ENCODE results near the gene XRCC1.
"Not testable (repeated sequence)": the region's sequence is repeated elsewhere in the genome, so short reads cannot be mapped to it uniquely, and the experiment has no call there.

Gene XRCC1, protein sequence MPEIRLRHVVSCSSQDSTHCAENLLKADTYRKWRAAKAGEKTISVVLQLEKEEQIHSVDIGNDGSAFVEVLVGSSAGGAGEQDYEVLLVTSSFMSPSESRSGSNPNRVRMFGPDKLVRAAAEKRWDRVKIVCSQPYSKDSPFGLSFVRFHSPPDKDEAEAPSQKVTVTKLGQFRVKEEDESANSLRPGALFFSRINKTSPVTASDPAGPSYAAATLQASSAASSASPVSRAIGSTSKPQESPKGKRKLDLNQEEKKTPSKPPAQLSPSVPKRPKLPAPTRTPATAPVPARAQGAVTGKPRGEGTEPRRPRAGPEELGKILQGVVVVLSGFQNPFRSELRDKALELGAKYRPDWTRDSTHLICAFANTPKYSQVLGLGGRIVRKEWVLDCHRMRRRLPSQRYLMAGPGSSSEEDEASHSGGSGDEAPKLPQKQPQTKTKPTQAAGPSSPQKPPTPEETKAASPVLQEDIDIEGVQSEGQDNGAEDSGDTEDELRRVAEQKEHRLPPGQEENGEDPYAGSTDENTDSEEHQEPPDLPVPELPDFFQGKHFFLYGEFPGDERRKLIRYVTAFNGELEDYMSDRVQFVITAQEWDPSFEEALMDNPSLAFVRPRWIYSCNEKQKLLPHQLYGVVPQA

DNA sequence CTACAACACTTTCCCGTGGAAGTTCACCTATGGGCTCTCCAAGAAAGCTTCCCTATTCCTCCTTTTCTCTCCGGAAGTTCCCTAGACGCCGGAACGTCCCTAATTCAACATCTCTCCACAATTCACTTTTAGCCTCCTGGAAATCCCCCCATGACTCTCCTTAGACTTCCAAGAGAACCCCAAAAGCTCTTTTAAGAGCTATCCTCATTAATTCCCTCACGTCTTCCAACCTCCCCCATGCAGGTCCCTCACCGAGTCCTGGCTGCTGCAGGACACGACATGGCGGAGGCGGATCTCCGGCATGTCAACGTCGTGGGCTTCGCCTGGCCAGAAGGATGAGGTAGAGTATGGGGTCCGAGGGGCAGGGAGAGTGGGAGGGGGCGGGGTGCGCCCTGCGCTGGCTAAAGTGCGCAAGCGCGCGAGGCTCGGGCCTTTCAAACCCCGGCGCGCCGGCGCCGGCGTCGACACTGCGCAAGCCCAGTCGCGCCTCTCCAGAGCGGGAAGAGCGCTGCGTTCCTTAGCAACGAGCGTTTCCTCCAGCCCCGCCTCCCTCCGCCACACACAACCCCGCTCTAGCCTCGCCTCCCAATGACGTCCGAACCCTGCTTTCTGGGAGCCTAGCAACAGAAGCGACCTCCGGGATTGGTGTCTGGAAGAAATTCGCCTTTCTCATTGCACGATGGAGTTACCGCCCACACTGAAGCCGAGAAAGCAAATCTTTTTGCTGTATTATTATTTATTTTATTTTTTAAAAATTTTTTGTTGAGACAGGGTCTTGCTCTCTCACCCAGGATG lies at the start of gene XRCC1, which contains the start of gene PINLYP:
Gene XRCC1 (minus strand): TSS at position 372 of the 795 bp plus-strand sequence. CDS start 69 bp downstream, at position 303.
Gene PINLYP (plus strand): TSS at position 646 of the 795 bp plus-strand sequence. CDS start 1,391 bp downstream, outside the sequence.
- peak; percentile 99 for DNase-seq

DNA sequence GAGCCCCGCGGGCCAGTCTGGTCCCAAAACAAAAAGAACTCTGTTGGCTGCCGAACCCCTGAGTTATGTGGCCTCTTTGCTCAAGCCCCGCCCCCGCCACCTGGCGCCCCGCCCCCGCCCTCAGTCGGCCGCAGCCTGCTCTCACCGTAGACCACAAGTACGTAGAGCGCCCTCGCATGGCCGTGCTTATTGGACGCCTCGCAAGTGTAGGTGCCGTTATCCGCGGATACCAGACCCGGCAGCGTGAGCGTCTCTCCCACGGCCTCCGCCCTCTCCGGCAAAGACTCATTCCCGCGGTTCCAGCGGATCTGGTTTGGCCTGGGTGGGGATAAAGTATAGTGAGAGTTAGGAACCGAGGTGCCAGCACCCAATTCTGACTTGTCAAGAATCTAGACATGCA lies 49.6 kb upstream of the XRCC1 start:
- DNase-seq: no peak

DNA sequence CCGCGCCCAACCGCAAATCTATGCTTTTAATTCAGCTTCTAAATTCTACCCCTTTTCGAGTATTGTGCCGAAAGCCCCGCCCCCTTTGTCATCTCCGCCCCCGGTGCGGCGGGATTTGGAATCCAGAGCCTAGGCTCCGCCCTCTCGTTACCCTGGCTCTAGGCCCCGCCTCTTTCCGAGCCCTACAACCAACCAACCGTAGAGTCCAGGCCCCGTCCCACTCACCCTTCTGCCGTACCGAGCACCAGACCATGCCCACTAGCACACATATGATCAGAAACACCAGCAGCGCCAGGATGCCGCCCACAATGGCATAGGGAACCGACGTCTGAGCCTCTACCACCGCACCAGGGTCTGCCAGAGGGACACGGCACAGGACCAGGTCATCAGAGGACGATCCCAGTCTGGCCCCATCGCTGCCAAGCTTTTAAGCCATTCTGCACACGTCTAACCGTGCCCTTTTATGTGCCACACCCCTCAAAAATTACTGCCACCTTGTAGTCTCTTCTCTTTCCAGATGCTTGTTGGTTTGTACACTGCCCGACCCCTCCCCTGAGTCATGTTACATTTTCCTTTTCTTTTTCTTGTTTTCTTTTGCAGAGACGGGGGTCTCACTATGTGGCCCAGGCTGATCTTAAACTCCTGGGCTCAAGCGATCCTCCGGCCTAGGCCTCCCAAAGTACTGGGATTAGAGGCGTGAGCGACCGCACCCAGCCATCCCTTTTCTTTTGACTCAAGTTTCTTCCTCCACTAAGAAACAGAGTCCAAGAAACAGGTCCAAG lies 48.8 kb upstream of the XRCC1 start:
- DNase-seq: no peak

DNA sequence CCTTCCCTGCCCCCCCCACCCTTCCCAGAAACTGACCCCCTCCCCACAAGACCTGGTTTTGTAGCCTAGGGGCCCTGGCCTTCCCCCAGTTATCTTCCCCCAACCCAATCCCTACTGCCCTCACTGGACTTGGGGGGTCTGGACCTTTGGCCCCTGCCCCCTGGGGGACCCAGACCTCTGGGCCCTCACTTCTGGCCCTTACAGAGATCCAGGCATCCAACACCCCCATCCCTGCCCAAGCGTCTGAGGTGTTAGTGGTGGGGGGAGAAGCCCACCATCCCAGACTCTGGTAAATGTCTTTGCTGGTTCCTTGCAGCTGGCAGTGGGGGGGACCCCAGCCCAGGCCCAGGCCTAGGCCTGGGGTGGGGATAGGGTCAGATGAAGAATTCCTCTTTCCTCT lies 47.6 kb upstream of the XRCC1 start:
- DNase-seq: no peak

DNA sequence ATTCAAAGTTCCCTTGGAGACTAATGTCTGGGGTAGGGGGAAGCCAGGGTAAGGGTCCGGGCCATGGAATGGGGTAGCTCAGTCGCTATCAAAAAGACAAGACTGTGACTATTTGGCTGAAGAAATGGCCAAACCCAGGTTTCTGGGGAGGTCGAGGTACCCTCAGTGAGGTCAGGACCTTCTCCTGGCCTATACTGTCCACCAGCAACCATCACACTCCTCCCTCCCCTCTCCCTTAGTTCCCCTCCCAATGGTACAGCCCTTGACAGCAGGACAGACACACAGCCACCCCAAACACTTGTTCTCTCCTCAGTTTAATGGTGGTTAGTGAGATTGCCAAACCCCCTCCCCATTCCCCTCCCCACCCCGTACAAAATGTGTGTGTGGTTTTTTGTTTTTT lies 46.7 kb upstream of the XRCC1 start:
- no peak for DNase-seq

DNA sequence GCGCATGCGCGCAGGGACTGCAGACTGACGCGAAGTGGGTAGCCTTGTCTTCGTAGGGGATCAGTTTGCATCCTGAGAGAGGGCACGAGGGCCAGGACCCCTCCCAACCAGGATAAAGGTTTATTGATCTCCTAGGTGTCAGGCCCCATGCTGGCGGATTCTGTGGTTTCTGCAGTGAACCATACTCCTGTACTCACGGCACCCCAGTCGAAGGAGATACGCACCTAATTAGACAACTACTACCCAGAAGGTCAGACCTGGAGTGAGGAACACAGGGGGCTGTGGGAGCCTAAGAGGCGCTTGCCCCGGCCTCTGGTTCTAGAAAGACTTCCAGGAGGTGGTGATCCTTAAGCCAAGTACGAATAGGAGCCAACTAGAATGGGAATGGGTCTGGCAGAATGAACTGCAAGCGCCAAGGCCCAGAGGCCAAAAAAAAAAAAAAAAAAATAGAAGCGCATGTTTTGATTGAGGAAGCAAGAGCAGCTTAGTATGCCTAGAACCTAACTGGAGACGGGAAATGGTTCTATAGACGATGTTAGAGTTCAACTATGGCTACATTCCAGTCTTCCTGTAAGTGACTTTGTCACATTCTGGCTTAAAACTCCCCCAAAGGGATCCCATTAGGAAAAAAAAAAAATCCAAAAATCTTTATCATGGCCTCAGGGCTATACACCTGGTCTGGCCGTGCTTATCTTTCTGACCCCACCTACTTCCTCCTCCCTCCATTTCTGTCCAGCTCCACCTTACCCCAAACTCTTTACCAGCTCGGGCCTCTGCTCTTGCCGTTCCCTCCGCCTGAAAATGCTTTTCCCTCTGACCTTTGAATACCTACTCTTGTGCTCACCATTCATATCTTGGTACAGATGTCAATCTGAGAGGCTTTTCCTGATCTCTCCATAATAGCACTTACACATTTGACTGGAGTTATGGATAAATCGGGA lies 45.0 kb upstream of the XRCC1 start:
- no peak for DNase-seq

DNA sequence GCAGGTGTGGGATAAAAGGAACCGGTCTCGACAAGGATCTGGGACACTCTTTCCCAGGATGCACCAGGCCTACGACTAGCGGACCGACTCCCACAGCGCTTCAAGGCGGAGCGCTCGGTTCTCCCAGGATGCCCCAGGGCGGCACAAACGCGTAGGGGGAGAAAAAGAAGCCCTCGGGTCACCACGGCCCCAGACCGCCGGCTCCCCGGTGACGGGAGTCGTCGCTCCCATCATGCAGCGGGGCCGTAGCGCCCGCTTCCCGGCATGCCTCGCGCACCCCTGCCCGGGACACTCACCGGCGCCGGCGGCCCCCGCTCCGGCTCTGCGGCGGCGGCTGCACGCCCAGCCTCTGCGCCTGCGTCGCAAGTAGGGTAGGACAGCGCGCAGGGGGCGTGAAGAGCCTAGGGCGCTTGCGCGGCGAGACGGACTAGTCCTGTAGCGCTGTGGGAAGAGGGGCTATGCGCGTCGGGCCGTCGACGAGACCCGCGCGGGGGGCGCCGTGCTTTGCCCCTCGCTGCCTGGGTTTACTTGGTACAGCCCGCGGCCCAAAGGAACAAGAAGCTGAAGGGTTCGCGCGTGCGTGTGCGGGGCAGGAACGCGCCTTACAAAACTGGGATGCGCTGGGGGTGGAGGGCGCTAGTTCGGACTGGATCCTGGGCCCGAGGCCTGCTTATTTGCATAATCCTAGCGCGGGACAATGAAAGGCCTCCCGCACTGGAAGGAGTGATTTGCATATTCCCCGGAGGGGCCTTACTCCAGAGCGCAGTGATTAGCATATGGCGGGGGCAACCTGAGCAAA lies 44.1 kb upstream of the XRCC1 start, which contains the start of gene ZNF428:
Gene ZNF428 (minus strand): TSS at position 368 of the 799 bp plus-strand sequence. CDS start 5,325 bp downstream, outside the sequence.
- peak; percentile 92 to 95 for DNase-seq

DNA sequence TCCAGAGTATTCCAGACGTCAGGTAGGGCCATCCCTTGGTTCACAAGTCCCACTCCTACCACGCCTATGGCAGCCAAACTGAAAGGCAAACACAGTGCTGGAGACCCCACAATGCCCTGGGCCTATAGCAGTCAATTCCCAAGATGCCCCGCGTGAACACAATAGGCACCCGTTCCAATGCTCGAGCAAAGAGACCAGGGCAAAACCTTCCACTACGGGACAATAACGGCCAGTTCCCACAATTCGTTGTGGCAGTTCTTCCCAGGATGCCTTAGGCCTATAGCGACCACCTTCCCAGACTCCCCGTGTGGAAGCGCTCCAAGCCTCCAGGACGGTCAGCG lies 43.6 kb upstream of the XRCC1 start:
- DNase-seq: peak; percentile 77 to 86

DNA sequence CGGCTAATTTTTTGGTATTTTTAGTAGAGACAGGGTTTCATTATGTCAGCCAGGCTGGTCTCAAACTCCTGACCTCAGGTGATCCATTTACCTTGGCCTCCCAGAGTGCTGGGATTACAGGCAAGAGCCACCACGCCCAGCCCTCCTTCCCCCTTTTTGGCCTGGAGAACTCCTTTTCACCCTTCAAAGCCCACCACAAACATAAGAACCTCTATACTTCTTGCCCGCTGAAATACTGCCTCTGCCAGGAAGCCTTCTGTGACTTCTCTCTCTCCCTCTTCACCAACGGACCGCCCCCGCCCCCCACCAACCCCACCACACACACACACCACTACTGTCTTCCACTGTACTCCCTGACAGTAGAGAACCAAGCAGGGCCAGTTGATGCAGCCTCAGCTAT lies 41.6 kb upstream of the XRCC1 start:
- no peak for DNase-seq

DNA sequence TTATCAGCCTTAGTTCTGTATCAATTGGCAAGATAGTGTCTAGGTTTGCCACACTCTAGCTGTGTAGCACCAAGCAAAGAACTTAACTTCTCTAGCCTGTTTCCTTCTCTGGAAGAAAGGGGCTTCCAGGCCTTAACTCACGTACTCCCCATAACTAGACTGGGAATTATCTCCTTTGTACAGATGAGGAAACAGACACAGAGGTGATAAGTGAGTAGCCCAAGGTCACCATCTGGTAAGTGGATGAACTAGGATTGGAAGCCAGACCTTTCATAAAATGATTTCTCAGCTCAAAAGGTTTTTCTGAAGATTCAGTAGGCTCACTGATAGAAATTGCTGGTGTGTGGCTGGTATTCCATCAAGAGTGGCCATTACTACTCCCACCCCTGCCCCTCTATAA lies 41.0 kb upstream of the XRCC1 start:
- no peak for DNase-seq

DNA sequence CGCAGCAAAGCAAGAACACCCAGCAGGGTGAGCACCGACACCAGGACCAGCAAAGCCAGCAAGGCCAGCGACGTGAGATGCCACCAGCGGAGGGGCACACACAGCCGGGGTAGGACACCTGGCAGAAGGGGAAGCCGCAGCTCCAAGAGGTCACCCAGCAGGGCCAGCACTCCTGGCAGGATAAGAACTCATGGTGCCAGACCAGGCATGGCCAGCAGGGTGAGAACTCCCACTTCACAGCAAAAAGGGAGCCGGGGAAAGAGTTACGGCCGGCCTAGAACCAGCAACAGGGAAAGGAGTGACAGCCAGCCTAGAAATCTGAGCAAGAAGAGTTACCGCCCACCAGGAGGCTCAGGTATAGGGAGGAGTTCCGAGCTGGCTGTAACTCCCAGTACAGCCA lies 37.0 kb upstream of the XRCC1 start:
- DNase-seq: no peak

DNA sequence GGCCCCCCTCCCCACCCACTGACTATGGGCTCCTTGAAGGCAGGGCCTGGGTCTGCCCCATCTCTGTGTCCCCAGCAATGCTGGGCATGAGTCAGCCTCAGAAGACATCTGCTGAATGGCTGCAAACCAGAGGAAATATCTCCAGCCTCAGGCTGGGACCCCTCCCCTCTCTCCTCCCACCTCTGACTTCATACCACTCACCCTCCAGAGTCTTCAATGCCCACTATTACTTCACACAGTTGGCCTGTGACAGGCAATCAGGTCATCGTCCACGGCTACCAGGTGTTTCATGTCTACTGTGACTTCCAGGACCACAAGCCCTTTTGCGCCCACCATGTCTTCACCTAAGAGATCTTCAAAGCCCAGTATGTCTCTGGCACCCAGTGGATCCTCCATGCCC lies 36.5 kb upstream of the XRCC1 start, which contains the start of gene SRRM5:
Gene SRRM5 (plus strand): TSS at position 301 of the 400 bp plus-strand sequence. CDS start 34 bp downstream, at position 335.
- DNase-seq: no peak

DNA sequence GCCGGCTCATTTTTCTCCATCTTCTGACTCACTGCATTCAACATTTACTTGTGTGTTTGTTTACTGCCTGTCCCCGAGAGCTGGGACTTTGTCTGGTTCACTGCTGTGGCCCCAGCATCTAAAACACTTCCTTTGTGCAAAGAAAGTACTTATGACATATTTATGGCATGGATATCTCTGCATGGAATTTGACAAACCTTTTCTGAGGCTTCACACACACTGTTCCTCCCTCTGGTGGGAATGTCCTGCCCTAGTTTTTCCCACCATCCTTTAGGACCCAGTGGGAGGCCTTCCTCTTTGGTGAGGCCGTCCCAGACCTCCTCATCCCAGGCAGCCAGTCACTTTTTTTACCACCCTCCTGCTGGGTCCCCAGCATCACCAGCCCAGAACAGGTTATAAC lies 35.2 kb upstream of the XRCC1 start:
- no peak for DNase-seq

DNA sequence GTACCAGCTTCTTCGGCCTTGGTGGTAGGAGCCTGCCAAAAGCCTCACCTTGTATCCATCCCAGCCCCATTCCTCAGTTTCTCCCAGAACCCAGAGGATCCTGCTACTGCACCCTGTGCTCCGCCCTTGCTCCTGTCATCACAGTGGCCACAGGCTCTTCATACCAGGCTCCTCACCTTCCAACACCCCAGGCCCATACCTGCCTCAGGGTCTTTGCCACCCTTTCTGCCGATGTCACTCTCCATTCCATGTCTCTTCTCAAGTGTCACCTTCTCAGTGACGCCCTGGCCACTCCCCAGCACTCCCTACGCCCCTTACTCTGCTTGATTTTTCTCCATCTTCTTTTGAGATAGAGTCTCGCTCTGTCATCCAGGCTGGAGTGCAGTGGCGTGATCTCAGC lies 34.5 kb upstream of the XRCC1 start:
- no peak for DNase-seq

DNA sequence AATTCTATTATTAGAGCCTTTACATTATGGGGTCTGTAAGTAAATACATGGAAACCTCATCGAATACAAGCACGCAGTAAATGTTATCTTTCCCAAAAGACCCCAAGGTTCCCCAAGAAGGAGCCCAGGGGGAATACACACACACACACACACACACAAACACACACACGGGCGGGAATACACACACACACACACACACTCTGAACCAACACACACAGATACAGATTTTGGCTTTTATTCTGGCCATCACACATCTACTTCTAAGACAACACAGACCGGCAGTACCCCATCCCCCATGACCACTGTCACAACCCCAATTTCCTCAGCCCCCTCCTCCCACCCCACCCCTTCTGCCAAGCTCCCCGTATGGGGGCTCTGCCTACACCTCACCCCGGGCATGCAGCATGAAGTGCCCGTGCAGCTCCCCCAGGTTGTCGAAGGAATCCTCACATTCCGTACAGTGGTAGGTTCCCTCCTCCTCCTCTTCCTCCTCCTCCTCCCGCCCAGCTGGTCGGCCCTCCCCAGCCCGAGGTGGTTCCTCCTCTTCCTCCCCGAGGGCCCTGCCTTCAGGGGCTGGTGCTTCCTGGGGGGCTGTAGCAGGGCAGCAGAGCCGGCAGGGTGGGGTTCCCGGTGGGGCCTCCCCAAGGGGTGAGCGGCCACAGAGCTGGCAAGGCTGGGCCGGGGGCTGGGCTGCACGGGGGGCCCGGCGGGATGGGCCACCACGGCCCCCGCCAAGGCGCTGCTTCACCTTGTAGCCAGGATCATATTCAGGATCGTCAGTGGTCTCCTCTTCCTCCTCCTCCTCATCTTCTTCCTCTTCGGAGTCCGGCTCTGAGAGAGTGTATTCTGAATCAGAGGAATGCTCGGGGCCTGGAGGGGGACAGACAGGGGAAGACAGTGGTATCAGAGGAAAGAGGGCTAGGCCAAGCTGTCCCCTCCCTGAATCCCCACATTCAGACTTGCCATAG lies 32.2 kb upstream of the XRCC1 start:
- DNase-seq: no peak

DNA sequence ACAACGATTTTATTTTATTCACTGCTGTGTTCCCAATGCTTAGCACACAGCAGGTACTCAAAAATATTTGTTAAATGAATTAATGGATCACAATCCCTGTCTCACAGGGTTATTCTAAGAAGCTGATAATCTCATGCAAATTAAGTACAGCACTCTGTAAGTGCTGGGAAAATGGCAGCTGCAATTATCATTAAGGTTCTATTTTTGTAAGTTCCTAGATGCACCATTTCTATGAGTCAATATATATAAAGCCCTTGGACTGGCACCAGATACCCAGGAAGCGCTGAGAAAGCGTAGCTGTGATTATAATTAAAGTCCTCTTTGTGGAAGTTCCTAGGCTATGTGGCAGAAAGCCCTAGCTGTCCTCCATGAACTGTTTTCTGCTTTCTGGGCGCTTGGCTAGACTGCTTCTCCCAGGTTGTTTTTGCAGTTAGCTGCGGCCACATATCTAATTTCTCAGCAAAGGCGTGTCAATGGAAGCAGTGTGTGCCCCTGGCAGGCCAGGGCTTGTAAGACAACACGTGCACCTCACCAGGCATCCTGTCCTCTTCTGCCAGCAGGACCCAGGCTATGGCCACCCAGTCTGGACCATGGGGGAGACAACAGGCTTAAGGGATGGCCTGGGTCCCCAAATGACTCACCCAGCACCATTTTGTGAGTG lies 31.4 kb upstream of the XRCC1 start:
- no peak for DNase-seq

DNA sequence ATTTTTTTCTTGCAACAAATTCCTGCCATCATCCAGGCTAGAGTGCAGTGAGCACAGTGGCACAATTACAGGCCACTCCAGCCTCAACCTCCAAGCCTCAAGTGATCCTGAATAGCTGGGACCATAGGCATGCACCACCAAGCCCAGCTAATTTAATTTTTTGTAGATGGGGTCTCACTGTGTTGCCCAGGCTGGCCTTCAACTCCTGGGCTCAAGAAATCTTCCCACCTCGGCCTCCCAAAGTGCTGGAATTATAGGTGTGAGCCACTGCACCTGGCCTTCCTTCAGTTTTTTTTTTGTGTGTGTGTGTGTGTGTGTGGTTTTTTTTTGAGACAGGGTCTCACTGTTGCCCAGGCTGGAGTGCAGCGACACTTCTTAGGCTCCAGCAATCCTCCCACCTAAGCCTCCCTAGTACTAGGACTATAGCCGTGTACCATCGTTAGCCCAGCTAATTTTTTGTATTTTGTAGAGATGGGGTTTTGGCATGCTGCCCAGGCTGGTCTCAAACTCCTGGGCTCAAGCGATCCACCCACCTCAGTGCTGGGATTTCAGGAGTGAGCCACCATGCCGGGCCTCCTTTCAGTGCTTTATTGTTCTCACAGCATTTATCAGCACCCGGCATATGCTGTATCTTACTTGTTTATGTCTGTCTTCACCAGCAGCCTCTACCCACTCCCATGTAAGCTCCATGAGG lies 30.7 kb upstream of the XRCC1 start:
- no peak for DNase-seq

DNA sequence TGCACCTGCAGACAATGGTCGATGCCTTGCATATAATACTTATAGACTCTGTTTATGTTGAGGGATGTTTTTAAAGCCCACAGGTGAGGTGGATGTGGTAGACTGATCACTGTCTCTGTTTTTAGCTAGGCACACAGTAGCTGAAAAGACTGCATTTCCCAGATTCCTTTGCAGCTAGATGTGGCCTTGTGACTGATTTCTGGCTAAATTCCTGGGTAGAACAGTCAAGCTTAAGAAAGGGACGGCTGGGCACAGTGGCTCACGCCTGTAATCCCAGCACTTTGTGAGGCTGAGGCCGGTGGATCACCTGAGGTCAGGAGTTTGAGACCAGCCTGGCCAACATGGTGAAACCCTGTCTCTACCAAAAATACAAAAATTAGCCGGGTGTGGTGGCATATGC lies 25.0 kb upstream of the XRCC1 start:
- DNase-seq: not testable (repeated sequence)
